Fibroblast of villous mesenchyme (primary cell): ENCODE data around the gene SCEL. TPM values are rescaled to one million over a fixed set of nuclear protein-coding genes. Genes with fewer than 3 reads are reported as not detected.

Experiments
- DNase-seq: peaks from one replicate; pipeline ENCODE4 v3.0.0-alpha.2; 2010; ENCODE audit warnings: low read depth
- H3K4me3 ChIP-seq: 2 replicates; pipeline ENCODE4 v1.5.1; 2011; ENCODE audit warnings: low read depth, mild to moderate bottlenecking, low read length
- small RNA-seq: library from RNA; depleted of rRNA; stranded (forward); fragments of <200 nt; gene quantifications from one replicate; pipeline ENCODE3, GENCODE V24; 2012
- total RNA-seq: library from RNA; depleted of rRNA; stranded (reverse); fragments of >200 nt; gene quantifications from 2 replicates; pipeline ENCODE4 v1.2.3, GENCODE V29; 2012
- TF ChIP-seq, protein P1 (sequence below): IDR thresholded peaks from 2 replicates; pipeline ENCODE4 v1.5.1; 2012; ENCODE audit warnings: low read depth, mild to moderate bottlenecking, low read length; ENCODE audit not compliant: insufficient read depth

SCEL gene
- total RNA-seq, 1 donor, result not detected

DNA sequence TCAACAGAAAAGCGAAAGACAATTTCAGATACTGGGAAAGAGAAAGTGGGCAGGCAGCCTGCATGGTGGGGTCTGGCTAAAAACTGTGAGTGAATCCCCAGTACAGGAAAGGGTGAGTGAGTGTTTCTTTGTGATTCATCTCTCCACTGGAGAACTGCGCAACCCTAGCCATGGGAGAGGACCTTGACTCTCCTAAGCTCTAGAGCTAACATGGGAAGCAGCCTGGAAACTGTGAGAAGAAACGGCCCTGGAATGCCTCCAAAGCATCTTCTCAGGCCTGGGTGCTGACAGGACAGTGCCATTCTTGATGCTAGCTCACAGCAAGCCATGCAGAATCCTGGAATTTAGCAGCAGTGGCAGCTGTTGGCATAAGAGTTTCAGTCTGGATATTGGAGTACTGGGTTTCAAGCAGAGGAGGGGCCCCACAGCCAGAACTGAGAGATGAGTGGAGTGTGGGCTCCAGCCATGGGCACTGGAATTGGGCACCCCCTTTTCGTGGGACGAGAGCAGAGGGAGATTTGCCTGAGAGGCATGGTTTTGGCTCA is 143.3 kb downstream of the SCEL start:
- H3K4me3 ChIP-seq, result no peak overlapping the region
- no peak for DNase-seq
- TF ChIP-seq, protein P1, sequence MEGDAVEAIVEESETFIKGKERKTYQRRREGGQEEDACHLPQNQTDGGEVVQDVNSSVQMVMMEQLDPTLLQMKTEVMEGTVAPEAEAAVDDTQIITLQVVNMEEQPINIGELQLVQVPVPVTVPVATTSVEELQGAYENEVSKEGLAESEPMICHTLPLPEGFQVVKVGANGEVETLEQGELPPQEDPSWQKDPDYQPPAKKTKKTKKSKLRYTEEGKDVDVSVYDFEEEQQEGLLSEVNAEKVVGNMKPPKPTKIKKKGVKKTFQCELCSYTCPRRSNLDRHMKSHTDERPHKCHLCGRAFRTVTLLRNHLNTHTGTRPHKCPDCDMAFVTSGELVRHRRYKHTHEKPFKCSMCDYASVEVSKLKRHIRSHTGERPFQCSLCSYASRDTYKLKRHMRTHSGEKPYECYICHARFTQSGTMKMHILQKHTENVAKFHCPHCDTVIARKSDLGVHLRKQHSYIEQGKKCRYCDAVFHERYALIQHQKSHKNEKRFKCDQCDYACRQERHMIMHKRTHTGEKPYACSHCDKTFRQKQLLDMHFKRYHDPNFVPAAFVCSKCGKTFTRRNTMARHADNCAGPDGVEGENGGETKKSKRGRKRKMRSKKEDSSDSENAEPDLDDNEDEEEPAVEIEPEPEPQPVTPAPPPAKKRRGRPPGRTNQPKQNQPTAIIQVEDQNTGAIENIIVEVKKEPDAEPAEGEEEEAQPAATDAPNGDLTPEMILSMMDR, result no peak

DNA sequence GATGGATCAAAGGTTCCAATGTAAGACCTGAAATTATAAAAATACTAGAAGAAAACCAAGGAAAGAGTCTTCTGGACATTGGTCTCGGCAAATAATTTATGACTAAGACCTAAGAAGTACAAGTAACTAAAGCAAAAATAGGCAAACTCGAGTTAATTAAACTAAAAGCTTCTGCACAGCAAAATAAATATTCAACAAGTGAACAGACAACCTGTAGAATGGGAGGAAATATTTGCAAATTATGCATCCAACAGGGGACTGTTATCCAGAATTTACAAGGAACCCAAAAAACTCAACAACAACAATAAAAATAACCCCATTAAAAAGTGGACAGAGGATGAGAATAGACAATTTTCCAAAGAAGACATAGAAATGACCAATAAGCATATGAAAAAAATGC is 152.3 kb downstream of the SCEL start:
- DNase-seq, result no peak
- no peak overlapping the region for H3K4me3 ChIP-seq
- TF ChIP-seq, protein P1, result no peak

DNA sequence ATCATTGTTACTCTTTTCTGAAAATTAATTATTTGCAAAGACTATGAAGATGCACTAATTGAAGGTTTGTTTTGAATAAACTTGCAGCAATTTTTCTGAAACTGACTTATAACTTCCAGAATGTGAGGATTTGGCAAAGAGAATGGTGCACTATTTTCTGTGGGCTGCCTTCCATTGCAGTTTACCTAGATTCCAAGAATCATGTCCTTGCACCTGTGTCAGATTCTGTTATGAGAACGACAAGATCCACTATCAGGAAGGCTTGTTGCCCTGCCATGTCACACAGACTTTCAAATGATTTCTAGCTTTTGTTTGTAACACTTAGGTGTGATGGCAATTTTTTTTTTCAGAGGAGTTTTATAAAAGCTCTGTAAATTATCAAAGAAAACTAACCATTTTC is 156.4 kb downstream of the SCEL start:
- DNase-seq, result no peak
- no peak overlapping the region for H3K4me3 ChIP-seq
- TF ChIP-seq, protein P1, result no peak

DNA sequence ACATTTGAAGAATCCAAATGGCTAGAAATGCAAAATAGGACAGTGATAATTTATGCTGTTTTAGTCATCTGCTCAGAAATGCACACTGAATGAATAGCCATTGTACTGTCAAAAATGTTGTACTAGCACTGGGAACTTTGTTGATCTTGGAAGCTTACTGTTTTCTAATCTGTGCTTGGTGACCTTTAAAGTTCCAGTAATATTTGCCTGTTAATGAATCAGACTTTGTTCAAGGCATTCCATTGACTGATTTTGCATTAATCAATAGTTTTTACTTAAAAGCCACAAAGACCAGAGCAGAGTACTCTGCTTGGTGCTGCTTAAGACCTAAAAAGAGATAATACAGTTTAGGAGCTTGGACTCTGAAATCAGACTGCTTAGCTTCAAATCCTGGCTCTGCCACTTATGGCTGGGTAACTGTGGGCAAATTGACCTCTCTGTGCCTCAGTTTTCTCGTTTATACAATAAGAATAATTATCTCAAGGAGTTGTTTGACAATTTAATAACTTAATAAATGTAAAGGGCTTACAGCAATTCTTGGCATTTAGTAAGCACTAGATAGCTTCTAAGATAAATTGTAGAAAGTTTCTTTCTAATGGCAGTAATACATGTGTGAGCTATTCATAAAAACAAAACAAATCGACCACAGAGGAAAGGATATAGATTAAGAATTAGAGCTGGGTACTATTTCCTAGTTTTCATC is 157.4 kb downstream of the SCEL start:
- TF ChIP-seq, protein P1, result no peak
- no peak overlapping the region for H3K4me3 ChIP-seq
- no peak for DNase-seq

DNA sequence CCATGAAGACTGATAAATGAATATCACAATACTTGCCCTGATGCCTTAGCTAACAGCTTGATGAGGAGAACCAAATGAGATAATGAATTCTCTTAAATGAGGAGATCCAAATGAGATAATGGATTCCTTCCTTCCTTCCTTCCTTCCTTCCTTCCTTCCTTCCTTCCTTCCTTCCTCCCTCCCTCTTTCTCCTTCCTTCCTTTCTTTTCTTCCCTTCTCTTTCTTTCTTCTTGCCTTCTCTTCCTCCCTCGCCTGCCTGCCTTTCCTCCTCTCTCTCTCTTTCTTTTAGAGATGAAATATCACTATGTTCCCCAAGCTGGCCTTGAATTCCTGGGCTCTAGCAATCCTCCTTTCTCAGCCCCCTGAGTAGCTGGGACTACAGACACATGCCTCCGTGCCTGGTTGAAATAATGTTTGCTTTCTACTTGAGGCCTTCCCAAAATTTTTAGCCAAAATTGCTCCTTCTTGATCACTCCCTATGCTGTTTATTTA is 158.0 kb downstream of the SCEL start:
- H3K4me3 ChIP-seq, result no peak overlapping the region
- TF ChIP-seq, protein P1, result no peak
- DNase-seq, result no peak

Small RNAs within 50 kb of the gene (small RNA-seq; reads per million reads assigned to genes)
- gene RNY3P7 (not detected), gene SPTLC1P5 (not detected)

Other genes starting within 250 kb of the SCEL start
- gene MYCBP2, start 208.6 kb upstream of the SCEL start, total RNA-seq, result 84.6 and 99.5 TPM in 2 replicates
- not detected in 2 replicates for gene SLAIN1, start 162.0 kb downstream of the SCEL start, total RNA-seq